Keratinocyte (primary cell): ENCODE results near the gene MTFMT.

Source experiments
- EZH2 ChIP-seq: IDR thresholded peaks from one replicate; pipeline ENCODE4 v1.6.1; 2012; ENCODE audit warnings: inconsistent platforms, mild to moderate bottlenecking, low read length, moderate library complexity
- TF ChIP-seq, protein P1 (sequence below), 3 experiments: IDR thresholded peaks in 1 of 3; conservative IDR thresholded peaks in 1 of 3; optimal IDR thresholded peaks in 1 of 3; 2 replicates in 2 of 3; 3 replicates in 1 of 3; pipeline versions ENCODE3 to v1.5.1; 2011; ENCODE audit warnings: low read length in 3 of 3, mild to moderate bottlenecking in 3 of 3, moderate library complexity in 2 of 3, control low read depth in 1 of 3, inconsistent platforms in 1 of 3; ENCODE audit not compliant: insufficient read depth in 2 of 3; ENCODE audit errors: extremely low read depth in 1 of 3

DNA sequence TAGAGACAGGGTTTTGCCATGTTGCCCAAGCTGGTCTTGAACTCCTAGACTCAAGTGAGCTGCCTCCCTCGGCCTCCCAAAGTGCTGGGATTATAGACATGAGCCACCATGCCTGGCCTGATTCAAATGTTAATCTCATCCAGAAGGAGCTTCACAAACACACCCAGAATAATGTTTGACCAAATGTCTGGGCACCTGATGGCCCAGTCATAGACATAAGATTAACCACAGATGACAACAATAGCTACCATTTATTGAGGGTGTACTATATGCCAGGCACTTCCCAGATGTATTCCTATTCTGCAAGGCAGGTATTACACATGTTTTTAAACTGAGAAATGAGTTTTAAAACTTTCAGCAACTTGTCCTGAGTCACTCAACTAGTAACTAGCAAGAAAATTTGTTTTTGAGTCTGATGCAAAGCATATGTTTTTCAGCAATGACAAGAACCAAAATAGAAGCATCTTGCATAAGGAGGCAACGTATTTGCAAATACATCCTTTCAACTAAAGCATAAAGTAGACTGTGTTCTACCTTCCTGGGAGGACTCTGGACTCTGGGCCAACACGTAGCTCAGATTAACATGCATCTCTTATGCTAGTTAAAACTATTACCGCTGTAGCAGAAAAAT is 31.6 kb downstream of the MTFMT start:
- TF ChIP-seq, protein P1, sequence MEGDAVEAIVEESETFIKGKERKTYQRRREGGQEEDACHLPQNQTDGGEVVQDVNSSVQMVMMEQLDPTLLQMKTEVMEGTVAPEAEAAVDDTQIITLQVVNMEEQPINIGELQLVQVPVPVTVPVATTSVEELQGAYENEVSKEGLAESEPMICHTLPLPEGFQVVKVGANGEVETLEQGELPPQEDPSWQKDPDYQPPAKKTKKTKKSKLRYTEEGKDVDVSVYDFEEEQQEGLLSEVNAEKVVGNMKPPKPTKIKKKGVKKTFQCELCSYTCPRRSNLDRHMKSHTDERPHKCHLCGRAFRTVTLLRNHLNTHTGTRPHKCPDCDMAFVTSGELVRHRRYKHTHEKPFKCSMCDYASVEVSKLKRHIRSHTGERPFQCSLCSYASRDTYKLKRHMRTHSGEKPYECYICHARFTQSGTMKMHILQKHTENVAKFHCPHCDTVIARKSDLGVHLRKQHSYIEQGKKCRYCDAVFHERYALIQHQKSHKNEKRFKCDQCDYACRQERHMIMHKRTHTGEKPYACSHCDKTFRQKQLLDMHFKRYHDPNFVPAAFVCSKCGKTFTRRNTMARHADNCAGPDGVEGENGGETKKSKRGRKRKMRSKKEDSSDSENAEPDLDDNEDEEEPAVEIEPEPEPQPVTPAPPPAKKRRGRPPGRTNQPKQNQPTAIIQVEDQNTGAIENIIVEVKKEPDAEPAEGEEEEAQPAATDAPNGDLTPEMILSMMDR (optimal IDR thresholded peaks at IDR 0.05 in 1 of 3, IDR thresholded peaks at IDR 0.05 in 1 of 3, conservative IDR thresholded peaks at IDR 0.05 in 1 of 3; ENCODE audit: extremely low read depth in 1 of 3, insufficient read depth in 2 of 3, low read length in 3 of 3): no peak
- TF ChIP-seq EZH2: no peak
